Pancreas (tissue), 10 donors: Measurements from ENCODE around the gene PALB2. TPM values are rescaled to one million over a fixed set of nuclear protein-coding genes. Genes with fewer than 3 reads are reported as not detected.

Source experiments
- ATAC-seq, 4 donors: fragments of 200-7000 bp; cut with Tn5 transposase; one replicate each; pipeline versions ENCODE4 v1.8.0 to v1.9.1; 2020; ENCODE audit warnings: mild to moderate bottlenecking in 4 of 4, moderate library complexity in 4 of 4
- DNase-seq, 6 donors: peaks; one replicate each; pipeline ENCODE4 v3.0.0-alpha.2; 2020
- FAIRE-seq: peaks from 2 replicates; lab custom pipeline; 2012; peaks lifted over from hg19 to GRCh38; lab: Jason Lieb, UNC
- H3K27ac ChIP-seq, 4 donors: fragments of 200-600 bp; sonication (generic); 1 replicate in 3 of 4; 2 replicates in 1 of 4; pipeline versions ENCODE4 v1.5.0 to v1.8.0; 2020
- H3K27me3 ChIP-seq, 4 donors: fragments of 200-600 bp; one replicate each; pipeline ENCODE4 v1.8.0; 2021
- H3K36me3 ChIP-seq, 3 donors: fragments of 200-600 bp; sonication (generic) in 1 of 3; one replicate each; pipeline versions ENCODE4 v1.5.0 to v1.8.0; 2020 to 2021
- H3K4me1 ChIP-seq, 3 donors: fragments of 200-600 bp; one replicate each; pipeline ENCODE4 v1.8.0; 2021
- H3K4me3 ChIP-seq, 4 donors: fragments of 200-600 bp; sonication (generic) in 2 of 4; one replicate each; pipeline versions ENCODE4 v1.5.0 to v1.8.0; 2020 to 2021
- H3K9me3 ChIP-seq, 4 donors: fragments of 200-600 bp; one replicate each; pipeline ENCODE4 v1.8.0; 2021
- WGBS, 2 donors: extraction: QIAGEN DNeasy Blood & Tissue Kit; methylation state at CpG; one replicate each; pipeline ENCODE4 v1.1.7; 2013; 5-methylcytosine and 5-hydroxymethylcytosine counted together
- intact Hi-C, 3 donors: fragments of 100-400 bp; cut with DNase I; formaldehyde crosslinking; loops; one replicate each; pipeline versions ENCODE4 v1.11.1 to v1.14.2; 2022
- polyA plus RNA-seq, 2 donors: library from polyadenylated mRNA; stranded (reverse); fragments of 200-250 nt; gene quantifications; one replicate each; pipeline ENCODE4 v1.2.3, GENCODE V29; 2013
- total RNA-seq, 6 donors: library from RNA; stranded (reverse); fragmentation: NEBNext Ultra II Directional in 4 of 6; extraction: Animal tissue kit (Norgen Biotek cat#: 25700) in 4 of 6; gene quantifications; one replicate each; pipeline versions ENCODE4 v1.2.1 to v1.2.4, GENCODE V29; 2021 to 2023
- TF ChIP-seq, protein P1 (sequence below), 4 donors: fragments of 200-600 bp; sonication (generic) in 3 of 4; IDR thresholded peaks; one replicate each; pipeline versions ENCODE4 v1.5.0 to v1.8.0; 2021; ENCODE audit warnings: antibody characterized with exemption in 4 of 4
- donor health status: healthy with polysubstance abuse.
- donor health status: DM: no; HTN: no; CAD: no; lungs with moderate emphysema.
- donor health status: DM: no; HTN: no; CAD: no.
- donor health status: control.
- donor health status: control.
- donor health status: Bipolar disorder and iron deficiency.
- donor health status: DM: yes; HTN: yes; CAD: no.
- donor health status: DM: no; HTN: no; CAD: no.
- donor health status: DM: no; HTN: no; CAD: no.
- donor health status: DM: yes; HTN: yes; CAD: no.

Gene PALB2
- total and polyA plus RNA-seq, 8 donors, result 2.3 to 6.8 (median 4.3) TPM

DNA sequence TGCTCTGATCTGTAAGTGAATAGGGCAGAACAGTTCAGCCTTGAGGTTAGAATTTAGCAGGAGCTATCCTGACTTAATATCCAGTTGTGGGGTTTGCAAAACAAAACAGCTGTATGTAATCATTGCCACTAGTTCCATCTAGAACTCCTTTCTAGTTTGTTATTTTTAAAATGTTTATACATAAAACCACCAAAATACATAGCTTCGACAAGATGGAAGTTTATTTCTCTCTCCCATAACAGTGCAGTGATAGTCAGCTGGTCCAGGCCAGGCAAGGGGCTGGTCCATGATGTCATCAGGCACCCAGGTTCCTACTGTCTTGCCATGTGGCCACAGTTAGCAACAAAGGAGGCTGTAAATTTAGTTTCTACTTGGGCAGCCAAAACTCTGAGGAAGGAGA lies 27.1 kb upstream of the PALB2 start:
- peaks cover 0 to 7% (median 0%) of the 10 kb centered on the region in 3 donors for H3K4me1 ChIP-seq
- no peaks in the 10 kb centered on the region for H3K27me3 ChIP-seq
- H3K9me3 ChIP-seq, result no peaks in the 10 kb centered on the region
- TF ChIP-seq, protein P1, sequence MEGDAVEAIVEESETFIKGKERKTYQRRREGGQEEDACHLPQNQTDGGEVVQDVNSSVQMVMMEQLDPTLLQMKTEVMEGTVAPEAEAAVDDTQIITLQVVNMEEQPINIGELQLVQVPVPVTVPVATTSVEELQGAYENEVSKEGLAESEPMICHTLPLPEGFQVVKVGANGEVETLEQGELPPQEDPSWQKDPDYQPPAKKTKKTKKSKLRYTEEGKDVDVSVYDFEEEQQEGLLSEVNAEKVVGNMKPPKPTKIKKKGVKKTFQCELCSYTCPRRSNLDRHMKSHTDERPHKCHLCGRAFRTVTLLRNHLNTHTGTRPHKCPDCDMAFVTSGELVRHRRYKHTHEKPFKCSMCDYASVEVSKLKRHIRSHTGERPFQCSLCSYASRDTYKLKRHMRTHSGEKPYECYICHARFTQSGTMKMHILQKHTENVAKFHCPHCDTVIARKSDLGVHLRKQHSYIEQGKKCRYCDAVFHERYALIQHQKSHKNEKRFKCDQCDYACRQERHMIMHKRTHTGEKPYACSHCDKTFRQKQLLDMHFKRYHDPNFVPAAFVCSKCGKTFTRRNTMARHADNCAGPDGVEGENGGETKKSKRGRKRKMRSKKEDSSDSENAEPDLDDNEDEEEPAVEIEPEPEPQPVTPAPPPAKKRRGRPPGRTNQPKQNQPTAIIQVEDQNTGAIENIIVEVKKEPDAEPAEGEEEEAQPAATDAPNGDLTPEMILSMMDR (IDR thresholded peaks at IDR 0.05), result no peak
- 78 to 96% methylated on average over 1 of the region's 1 CpG for WGBS, 2 donors
- intact Hi-C loops, result no loop called here
- no peak overlapping the region for H3K27ac ChIP-seq
- ATAC-seq (no peak), FAIRE-seq (no peak), DNase-seq (no peak)
- H3K4me3 ChIP-seq, result no peak overlapping the region
- peaks cover 0 to 34% (median 6%) of the 10 kb centered on the region in 3 donors for H3K36me3 ChIP-seq

DNA sequence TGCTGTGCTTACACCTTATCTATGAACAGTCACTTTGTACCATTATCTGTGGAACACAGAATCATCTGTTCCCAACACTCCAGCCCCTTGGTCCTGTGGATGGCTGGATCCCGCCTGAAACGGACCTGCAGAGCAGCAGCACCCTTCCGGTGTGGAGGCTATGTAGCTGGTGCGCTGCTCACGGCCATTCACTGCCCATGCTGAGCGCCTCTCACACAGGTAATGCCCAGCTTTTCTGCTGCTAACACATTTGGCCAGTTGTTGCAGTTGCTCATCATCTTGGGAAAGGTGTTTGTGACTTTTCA lies 26.2 kb upstream of the PALB2 start:
- Histone ChIP-seq H3K36me3 (peaks cover 3 to 38% (median 6%) of the 10 kb centered on the region in 3 donors), H3K9me3 (no peaks in the 10 kb centered on the region), H3K4me1 (peaks cover 0 to 7% (median 0%) of the 10 kb centered on the region in 3 donors), H3K4me3 (no peak overlapping the region), H3K27ac (no peak overlapping the region), H3K27me3 (no peaks in the 10 kb centered on the region)
- no peak for DNase-seq
- no peak for ATAC-seq
- WGBS, 2 donors, result 97 to 99% methylated on average over 6 of the region's 6 CpGs
- intact Hi-C loops, result no loop called here
- FAIRE-seq, result no peak
- TF ChIP-seq, protein P1 (IDR thresholded peaks at IDR 0.05), result no peak

DNA sequence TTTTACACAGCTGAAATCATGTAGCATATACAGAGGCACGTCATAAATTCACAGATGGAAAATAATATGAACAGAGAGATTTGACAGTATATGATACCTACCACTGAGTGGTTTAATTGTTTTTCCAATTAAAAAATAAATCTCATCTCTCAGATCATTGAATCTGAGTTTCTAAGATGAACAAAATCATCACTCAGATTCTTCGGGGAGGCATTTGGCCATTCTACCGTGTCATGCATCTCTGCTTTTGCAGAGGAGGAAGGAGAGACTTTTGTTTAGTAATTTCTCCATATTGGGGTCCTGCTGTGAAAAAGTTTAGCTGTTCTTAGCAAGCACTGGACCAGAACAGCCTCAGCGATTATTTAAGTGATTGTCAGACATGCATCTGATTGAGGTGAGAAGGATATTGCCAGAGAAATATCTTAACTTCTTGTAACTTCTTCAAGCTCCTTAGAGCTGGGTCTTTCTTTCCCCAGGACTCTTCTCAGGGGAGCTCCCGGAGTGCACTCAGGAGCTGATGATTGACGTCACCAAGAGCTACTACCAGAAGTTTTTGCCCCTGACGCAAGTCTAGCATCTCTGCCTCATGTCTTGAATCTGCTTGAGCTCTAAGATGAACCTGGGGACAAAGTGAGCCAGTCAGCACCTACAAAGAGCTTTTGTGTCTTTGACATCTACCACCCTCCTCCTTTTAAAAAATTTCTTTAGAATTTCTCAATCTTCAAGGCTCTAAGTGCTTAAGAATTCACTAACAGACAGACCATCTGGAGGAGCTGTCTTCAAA lies 25.7 kb upstream of the PALB2 start:
- Histone ChIP-seq H3K4me1 (peaks cover 0 to 7% (median 0%) of the 10 kb centered on the region in 3 donors), H3K27ac (no peak overlapping the region), H3K4me3 (no peak overlapping the region), H3K36me3 (peaks cover 6 to 42% (median 7%) of the 10 kb centered on the region in 3 donors), H3K9me3 (no peaks in the 10 kb centered on the region), H3K27me3 (no peaks in the 10 kb centered on the region)
- TF ChIP-seq, protein P1 (IDR thresholded peaks at IDR 0.05), result no peak
- DNase-seq (no peak), FAIRE-seq (no peak), ATAC-seq (no peak)
- 91 to 93% methylated on average over 7 of the region's 7 CpGs for WGBS, 2 donors
- intact Hi-C loops, result no loop called here

DNA sequence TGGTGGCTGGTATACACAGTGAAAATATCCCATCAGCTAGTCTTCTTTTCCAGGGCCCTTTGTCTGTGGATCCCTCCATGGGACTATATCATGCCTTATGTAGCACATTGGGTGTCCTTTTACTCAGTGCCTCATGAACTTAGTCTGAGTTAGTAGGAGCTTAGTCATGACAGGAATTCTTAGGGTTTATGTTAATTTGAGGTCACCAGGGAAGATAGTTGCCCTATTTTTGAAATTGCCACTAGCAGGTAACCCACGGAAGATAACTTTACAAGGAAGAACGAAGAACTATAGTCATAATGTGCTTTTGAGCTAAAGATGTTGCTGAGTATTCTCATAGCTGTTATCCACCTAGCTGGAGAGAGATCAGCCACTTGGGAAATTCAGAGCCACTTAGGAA lies 22.8 kb upstream of the PALB2 start:
- DNase-seq, result no peak
- no peak for FAIRE-seq
- Histone ChIP-seq H3K4me1 (no peaks in the 10 kb centered on the region), H3K27me3 (no peaks in the 10 kb centered on the region), H3K4me3 (no peak overlapping the region), H3K9me3 (no peaks in the 10 kb centered on the region), H3K27ac (no peak overlapping the region), H3K36me3 (peaks cover 9 to 70% (median 11%) of the 10 kb centered on the region in 3 donors)
- TF ChIP-seq, protein P1 (IDR thresholded peaks at IDR 0.05), result no peak
- no peak for ATAC-seq
- 96 to 97% methylated on average over 2 of the region's 2 CpGs for WGBS, 2 donors
- intact Hi-C loops, result no loop called here

DNA sequence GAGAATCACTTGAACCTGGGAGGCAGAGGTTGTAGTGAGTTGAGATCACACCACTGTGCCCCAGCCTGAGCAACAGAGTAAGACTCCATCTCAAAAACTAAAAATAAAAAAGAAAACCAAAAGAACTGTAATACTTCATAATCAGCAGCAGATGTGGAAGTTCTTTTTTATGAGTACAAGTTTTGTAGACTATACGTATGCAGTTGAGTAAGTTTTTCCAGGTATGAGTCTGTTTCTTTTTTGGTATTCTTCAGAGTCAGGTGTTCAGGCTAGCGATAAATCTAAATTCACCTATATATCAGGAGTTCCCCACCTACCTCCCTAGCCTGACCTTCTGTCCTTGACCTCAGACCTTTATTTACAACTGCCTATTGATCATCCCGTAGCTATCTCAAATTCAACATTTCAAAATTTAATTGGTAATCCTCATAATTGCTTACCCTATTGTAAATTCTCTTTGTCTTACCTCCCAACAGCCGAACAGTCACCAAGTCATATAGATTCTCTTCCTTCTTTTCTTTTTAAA lies 10.9 kb upstream of the PALB2 start:
- Histone ChIP-seq H3K36me3 (peaks cover 0 to 6% (median 0%) of the 10 kb centered on the region in 3 donors), H3K27ac (no peak overlapping the region), H3K4me1 (no peaks in the 10 kb centered on the region), H3K9me3 (no peaks in the 10 kb centered on the region), H3K4me3 (no peak overlapping the region), H3K27me3 (no peaks in the 10 kb centered on the region)
- TF ChIP-seq, protein P1 (IDR thresholded peaks at IDR 0.05), result no peak
- FAIRE-seq, result no peak
- no peak for ATAC-seq
- no peak for DNase-seq
- intact Hi-C loops, result no loop called here
- WGBS, 2 donors, result 84 to 90% methylated on average over 4 of the region's 4 CpGs
